GM12801 (cell line): ENCODE measurements around the gene DDIAS.

Source experiments
- CTCF ChIP-seq: IDR thresholded peaks from one replicate; pipeline ENCODE4 v1.5.1; 2011; ENCODE audit warnings: control low read depth; ENCODE audit not compliant: insufficient read length; ENCODE audit errors: extremely low read depth

The DDIAS gene

GRCh38 chr11:82872377-82873150 is 29.0 kb upstream of the DDIAS start:
- TF ChIP-seq CTCF, result no peak

DNA sequence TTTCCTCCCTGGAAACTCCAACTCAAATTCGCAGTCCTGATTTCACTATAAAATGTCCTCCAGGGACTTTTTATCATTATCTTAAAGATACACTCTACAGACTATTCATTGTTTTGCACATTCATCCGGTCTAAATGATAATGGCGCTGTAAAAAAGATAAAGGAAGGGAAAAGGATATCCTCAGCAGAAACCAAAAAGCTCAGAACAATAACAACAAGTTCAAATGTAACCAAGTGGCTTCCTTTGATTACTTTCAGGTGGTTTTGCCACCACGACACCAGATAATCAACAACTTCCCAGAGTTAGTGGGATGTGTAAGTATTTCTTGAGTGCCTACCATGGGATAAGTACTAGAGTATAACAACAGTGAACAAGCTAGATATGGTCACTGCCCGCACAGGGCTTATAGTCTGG is 27.6 kb upstream of the DDIAS start:
- no peak for TF ChIP-seq CTCF

GRCh38 chr11:82874646-82875523 is 26.7 kb upstream of the DDIAS start:
- no peak for TF ChIP-seq CTCF

- no peak for TF ChIP-seq CTCF
These were observed 17.7 kb upstream of the DDIAS start for GRCh38 chr11:82883853-82884252.

GRCh38 chr11:82889133-82890001 is 12.2 kb upstream of the DDIAS start:
- no peak for TF ChIP-seq CTCF

DNA sequence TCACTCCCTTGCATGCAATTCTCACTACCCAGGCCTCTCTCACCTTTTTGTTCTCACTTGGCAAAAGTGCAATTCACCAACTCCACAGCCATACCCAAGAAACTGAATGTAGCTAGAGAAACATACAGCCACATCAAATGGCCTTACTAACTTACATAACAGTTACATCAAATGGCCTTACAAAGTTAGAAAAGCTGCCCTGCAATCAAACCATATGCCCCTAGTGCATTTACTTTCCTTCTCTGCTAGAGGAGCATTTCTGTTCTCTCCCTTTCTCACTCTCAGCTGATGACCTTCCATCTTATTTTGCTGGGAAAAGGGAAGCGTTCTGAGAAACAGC is 11.6 kb upstream of the DDIAS start:
- no peak for TF ChIP-seq CTCF

DNA sequence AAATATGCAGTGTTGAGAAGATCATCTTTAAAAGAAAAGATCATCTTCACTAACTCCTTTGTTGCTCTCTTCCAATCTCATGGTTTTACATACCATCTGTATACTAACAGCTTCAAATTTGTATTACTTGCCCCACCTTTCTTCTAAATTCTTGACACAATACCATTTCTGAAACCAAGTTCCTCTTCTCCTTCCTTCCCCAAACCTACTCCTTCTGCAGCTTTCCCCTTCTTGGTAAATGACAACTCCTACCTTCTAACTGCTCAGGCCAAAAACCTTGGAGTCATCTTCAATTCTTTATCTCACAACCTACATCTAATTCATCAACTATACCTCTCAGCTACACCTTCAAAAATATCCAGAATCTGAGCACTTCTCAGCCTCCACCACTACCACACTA is 10.6 kb upstream of the DDIAS start:
- TF ChIP-seq CTCF, result no peak
